Liver (tissue), 9 donors: ENCODE data around the gene ZBP1. TPM values are rescaled to one million over a fixed set of nuclear protein-coding genes. Genes with fewer than 3 reads are reported as not detected.

Experiments used
- DNase-seq: peaks from one replicate; pipeline ENCODE4 v3.0.0-alpha.2; 2017; ENCODE audit warnings: low spot score
- H3K27ac ChIP-seq, 2 donors: one replicate each; pipeline ENCODE4 v1.7.0; 2013; ENCODE audit warnings: inconsistent platforms in 2 of 2, low read length in 2 of 2, control low read depth in 1 of 2, low read depth in 1 of 2, mild to moderate bottlenecking in 1 of 2
- H3K27me3 ChIP-seq, 4 donors: one replicate each; pipeline versions ENCODE4 v1.6.1 to v1.7.0; 2013; ENCODE audit warnings: low read length in 3 of 4, inconsistent platforms in 1 of 4, mild to moderate bottlenecking in 1 of 4, moderate library complexity in 1 of 4; ENCODE audit not compliant: control insufficient read depth in 4 of 4, insufficient read depth in 4 of 4
- H3K36me3 ChIP-seq, 4 donors: one replicate each; pipeline versions ENCODE4 v1.6.1 to v1.7.0; 2013; ENCODE audit warnings: low read length in 3 of 4, mild to moderate bottlenecking in 3 of 4, low read depth in 1 of 4, moderate library complexity in 1 of 4; ENCODE audit not compliant: control insufficient read depth in 4 of 4, insufficient read depth in 3 of 4
- H3K4me1 ChIP-seq, 4 donors: one replicate each; pipeline versions ENCODE4 v1.6.1 to v1.7.0; 2013; ENCODE audit warnings: low read length in 3 of 4, mild to moderate bottlenecking in 3 of 4, moderate library complexity in 1 of 4; ENCODE audit not compliant: control insufficient read depth in 4 of 4, insufficient read depth in 4 of 4
- H3K4me3 ChIP-seq, 3 donors: one replicate each; pipeline versions ENCODE4 v1.6.1 to v1.7.0; 2013; ENCODE audit warnings: low read length in 3 of 3, control low read depth in 1 of 3, low read depth in 1 of 3, mild to moderate bottlenecking in 1 of 3
- H3K9ac ChIP-seq, 2 donors: one replicate each; pipeline ENCODE4 v1.7.0; 2013; ENCODE audit warnings: low read length in 2 of 2, mild to moderate bottlenecking in 2 of 2, moderate library complexity in 2 of 2, control low read depth in 1 of 2, low read depth in 1 of 2
- H3K9me3 ChIP-seq, 4 donors: one replicate each; pipeline versions ENCODE4 v1.6.1 to v1.7.0; 2013; ENCODE audit warnings: low read length in 3 of 4; ENCODE audit not compliant: control insufficient read depth in 4 of 4
- CTCF ChIP-seq: fragments of 150-350 bp; IDR thresholded peaks from 2 replicates; pipeline ENCODE4 v1.5.1; 2017; ENCODE audit warnings: improper control_type of control experiment, low read depth, low read length; ENCODE audit not compliant: missing input control
- FOXA2 ChIP-seq: IDR thresholded peaks from 2 replicates; pipeline ENCODE4 v1.6.1; 2016; ENCODE audit warnings: antibody characterized with exemption
- GABPA ChIP-seq, 2 donors: IDR thresholded peaks in 1 of 2; conservative IDR thresholded peaks in 1 of 2; 2 replicates each; pipeline ENCODE4 v1.6.1; 2016; ENCODE audit warnings: antibody characterized with exemption in 2 of 2, mild to moderate bottlenecking in 1 of 2, moderate library complexity in 1 of 2
- HNF4A ChIP-seq, 2 donors: conservative IDR thresholded peaks; 2 replicates each; pipeline ENCODE4 v1.6.1; 2016; ENCODE audit warnings: antibody characterized with exemption in 2 of 2, mild to moderate bottlenecking in 2 of 2
- RAD21 ChIP-seq, 2 donors: IDR thresholded peaks; 2 replicates each; pipeline ENCODE4 v1.6.1; 2016; ENCODE audit warnings: antibody characterized with exemption in 2 of 2, mild to moderate bottlenecking in 2 of 2
- TAF1 ChIP-seq: conservative IDR thresholded peaks from 2 replicates; pipeline ENCODE4 v1.6.1; 2016; ENCODE audit warnings: antibody characterized with exemption, mild to moderate bottlenecking
- YY1 ChIP-seq: IDR thresholded peaks from 2 replicates; pipeline ENCODE4 v1.6.1; 2016; ENCODE audit warnings: antibody characterized with exemption, mild to moderate bottlenecking
- WGBS: extraction: QIAGEN DNeasy Blood & Tissue Kit; methylation state at CpG from one replicate; pipeline ENCODE4 v1.1.7; 2013; 5-methylcytosine and 5-hydroxymethylcytosine counted together
- polyA plus RNA-seq, 2 donors: library from polyadenylated mRNA; stranded (reverse) in 1 of 2; unstranded in 1 of 2; fragments of 200-250 nt in 1 of 2; fragments of >200 nt in 1 of 2; fragmentation: Nextera tagmentation in 1 of 2; extraction: Ambion mirVana in 1 of 2; gene quantifications; one replicate each; pipeline versions ENCODE4 v1.2.1 to v1.2.3, GENCODE V29; 2013 to 2015
- total RNA-seq, 2 donors: library from RNA; depleted of rRNA; stranded (reverse); fragments of >200 nt; gene quantifications; one replicate each; pipeline ENCODE4 v1.2.3, GENCODE V29; 2014
- donor health status: healthy.
- donor health status: healthy.
- donor health status: healthy.
- donor health status: healthy.
- donor health status: healthy.

The ZBP1 gene
- total and polyA plus RNA-seq, 4 donors = 0.06 to 0.42 (median 0.13) TPM

- H3K27ac ChIP-seq = no peak overlapping the region
- peak; percentile 79 for DNase-seq
- H3K4me3 ChIP-seq = peak overlapping the region in 1 of 3 donors; percentile 2
- H3K4me1 ChIP-seq = peaks cover 4 to 23% (median 14%) of the 10 kb centered on the region in 4 donors
- 22% methylated on average over 39 of the region's 39 CpGs for WGBS
- H3K9ac ChIP-seq = no peak overlapping the region
- H3K36me3 ChIP-seq = no peaks in the 10 kb centered on the region
- peaks cover 0 to 3% (median 0%) of the 10 kb centered on the region in 4 donors for H3K27me3 ChIP-seq
- TF ChIP-seq CTCF (peak; percentile 83), YY1 (no peak), RAD21 (IDR thresholded peaks at IDR 0.05) (peak; percentile 77 to 86)
- H3K9me3 ChIP-seq = no peaks in the 10 kb centered on the region
Observed at GRCh38 chr20:57596998-57597939, 23.0 kb downstream of the ZBP1 start.

- WGBS = 66% methylated on average over 11 of the region's 11 CpGs
- H3K27ac ChIP-seq = no peak overlapping the region
- no peaks in the 10 kb centered on the region for H3K36me3 ChIP-seq
- peaks cover 9 to 32% (median 21%) of the 10 kb centered on the region in 4 donors for H3K4me1 ChIP-seq
- no peaks in the 10 kb centered on the region for H3K27me3 ChIP-seq
- no peak for DNase-seq
- H3K9ac ChIP-seq = no peak overlapping the region
- H3K9me3 ChIP-seq = no peaks in the 10 kb centered on the region
- TF ChIP-seq RAD21 (IDR thresholded peaks at IDR 0.05) = no peak
- no peak for TF ChIP-seq FOXA2
- TF ChIP-seq TAF1 = no peak
- H3K4me3 ChIP-seq = no peak overlapping the region
Observed at GRCh38 chr20:57596358-57596757, 23.9 kb downstream of the ZBP1 start.

- DNase-seq = no peak
- H3K36me3 ChIP-seq = no peaks in the 10 kb centered on the region
- no peak overlapping the region for H3K27ac ChIP-seq
- TF ChIP-seq FOXA2 (no peak), GABPA (IDR thresholded peaks at IDR 0.05 in 1 of 2, conservative IDR thresholded peaks at IDR 0.05 in 1 of 2) (no peak), HNF4A (conservative IDR thresholded peaks at IDR 0.05) (no peak)
- H3K27me3 ChIP-seq = no peaks in the 10 kb centered on the region
- peaks cover 13 to 41% (median 28%) of the 10 kb centered on the region in 4 donors for H3K4me1 ChIP-seq
- WGBS = 91% methylated on average over 25 of the region's 25 CpGs
- no peaks in the 10 kb centered on the region for H3K9me3 ChIP-seq
- no peak overlapping the region for H3K4me3 ChIP-seq
- H3K9ac ChIP-seq = no peak overlapping the region
Observed at GRCh38 chr20:57595041-57596030, 24.9 kb downstream of the ZBP1 start.
